HEK293 (cell line): ENCODE results near the gene ZNF662.

Source experiments
- CTCF ChIP-seq: fragments of 450-650 bp; formaldehyde crosslinking; IDR thresholded peaks from 2 replicates; pipeline ENCODE4 v1.5.1; 2016; ENCODE audit warnings: missing biosample characterization, missing genetic modification characterization
- PRDM10 ChIP-seq: fragments of 450-650 bp; formaldehyde crosslinking; IDR thresholded peaks from 2 replicates; pipeline ENCODE4 v1.5.1; 2016; ENCODE audit warnings: missing biosample characterization, missing genetic modification characterization
- ZNF350 ChIP-seq: fragments of 450-650 bp; formaldehyde crosslinking; IDR thresholded peaks from 2 replicates; pipeline ENCODE4 v1.5.0; 2017; ENCODE audit warnings: missing biosample characterization, mild to moderate bottlenecking, missing genetic modification characterization
- ZNF362 ChIP-seq: fragments of 450-650 bp; formaldehyde crosslinking; IDR thresholded peaks from 2 replicates; pipeline ENCODE4 v1.5.1; 2016; ENCODE audit warnings: missing biosample characterization, missing genetic modification characterization
- ZNF433 ChIP-seq: fragments of 450-650 bp; formaldehyde crosslinking; IDR thresholded peaks from 2 replicates; pipeline ENCODE4 v1.5.1; 2016; ENCODE audit warnings: missing biosample characterization, missing genetic modification characterization, low read depth
- ZNF830 ChIP-seq: fragments of 450-650 bp; IDR thresholded peaks from 2 replicates; pipeline ENCODE4 v1.5.0; 2018; ENCODE audit warnings: missing biosample characterization, missing genetic modification characterization, low read depth, mild to moderate bottlenecking, moderate library complexity

GRCh38 chr3:42934910-42935309 lies 29.0 kb downstream of the ZNF662 start:
- TF ChIP-seq ZNF350 (no peak), CTCF (no peak), ZNF362 (tag by site-specific recombination) (no peak), PRDM10 (tag by site-specific recombination) (no peak), ZNF830 (tag by site-specific recombination) (no peak), ZNF433 (tag by site-specific recombination) (no peak)
